BLaER1 treated with 17β-estradiol and CSF1 and Interleukin-3, amounts not matched to agents 10 nM and 100 nM (cell line): ENCODE results near the gene ZIC4.

ENCODE experiments used
- H3K27ac ChIP-seq, 11 experiments: shearing (Covaris generic); formaldehyde crosslinking; 2 replicates each; pipeline ENCODE4 v1.8.1; 2022
- H3K27me3 ChIP-seq, 11 experiments: shearing (Covaris generic); formaldehyde crosslinking; 2 replicates each; pipeline ENCODE4 v1.8.1; 2022
- H3K36me3 ChIP-seq, 11 experiments: shearing (Covaris generic); formaldehyde crosslinking; 2 replicates each; pipeline ENCODE4 v1.8.1; 2022
- H3K4me1 ChIP-seq, 10 experiments: shearing (Covaris generic); formaldehyde crosslinking; 2 replicates each; pipeline ENCODE4 v1.8.1; 2022
- H3K4me2 ChIP-seq, 11 experiments: shearing (Covaris generic); formaldehyde crosslinking; 2 replicates each; pipeline ENCODE4 v1.8.1; 2022
- H3K4me3 ChIP-seq, 10 experiments: shearing (Covaris generic); formaldehyde crosslinking; 2 replicates each; pipeline ENCODE4 v1.8.1; 2022
- H3K9ac ChIP-seq, 11 experiments: shearing (Covaris generic); formaldehyde crosslinking; 2 replicates each; pipeline ENCODE4 v1.8.1; 2022
- H3K9me3 ChIP-seq, 11 experiments: shearing (Covaris generic); formaldehyde crosslinking; replicated peaks in 1 of 11; 2 replicates each; pipeline ENCODE4 v1.8.1; 2022
- H4K20me1 ChIP-seq, 11 experiments: shearing (Covaris generic); formaldehyde crosslinking; 2 replicates each; pipeline ENCODE4 v1.8.1; 2022
- Cebpa-rat ChIP-seq, 11 experiments: shearing (Covaris generic); IDR thresholded peaks; 2 replicates each; pipeline ENCODE4 v1.8.1; 2022

The ZIC4 gene

GRCh38 chr3:147412917-147413685, 6.8 kb upstream of the ZIC4 start:
- Histone ChIP-seq H3K4me1 (peaks cover 0 to 8% (median 5%) of the 10 kb centered on the region in 10 experiments; a peak in 10 of 20 replicates), H3K4me3 (no peak overlapping the region), H3K27ac (no peak overlapping the region), H3K4me2 (no peak overlapping the region), H4K20me1 (peaks cover 0 to 15% (median 8%) of the 10 kb centered on the region in 11 experiments; a peak in 6 of 22 replicates), H3K27me3 (peaks cover 78 to 99% (median 96%) of the 10 kb centered on the region in 11 experiments), H3K9me3 (peaks cover 45 to 56% (median 53%) of the 10 kb centered on the region in 11 experiments), H3K36me3 (no peaks in the 10 kb centered on the region), H3K9ac (no peak overlapping the region)
- TF ChIP-seq Cebpa-rat (IDR thresholded peaks at IDR 0.05), result no peak

- TF ChIP-seq Cebpa-rat (IDR thresholded peaks at IDR 0.05), result no peak
- peaks cover 85 to 99% (median 96%) of the 10 kb centered on the region in 11 experiments for H3K27me3 ChIP-seq
- H3K4me2 ChIP-seq, result no peak overlapping the region
- peaks cover 50 to 63% (median 60%) of the 10 kb centered on the region in 11 experiments for H3K9me3 ChIP-seq
- H3K4me1 ChIP-seq, result peaks cover 0 to 8% (median 6%) of the 10 kb centered on the region in 10 experiments; a peak in 11 of 20 replicates
- H3K27ac ChIP-seq, result no peak overlapping the region
- H3K4me3 ChIP-seq, result no peak overlapping the region
- no peak overlapping the region for H3K9ac ChIP-seq
- peaks cover 0 to 16% (median 8%) of the 10 kb centered on the region in 11 experiments; a peak in 6 of 22 replicates for H4K20me1 ChIP-seq
- H3K36me3 ChIP-seq, result no peaks in the 10 kb centered on the region
Observed at GRCh38 chr3:147412261-147412916, 6.0 kb upstream of the ZIC4 start.

GRCh38 chr3:147411815-147412241, 5.5 kb upstream of the ZIC4 start:
- Histone ChIP-seq H3K27me3 (peaks cover 90 to 100% (median 97%) of the 10 kb centered on the region in 11 experiments), H3K4me2 (no peak overlapping the region), H3K9ac (no peak overlapping the region), H3K27ac (no peak overlapping the region), H3K9me3 (peaks cover 50 to 66% (median 62%) of the 10 kb centered on the region in 11 experiments), H3K36me3 (no peaks in the 10 kb centered on the region), H3K4me3 (no peak overlapping the region; a peak in 1 of 20 replicates), H4K20me1 (peaks cover 0 to 19% (median 14%) of the 10 kb centered on the region in 11 experiments; a peak in 7 of 22 replicates), H3K4me1 (peaks cover 3 to 13% (median 11%) of the 10 kb centered on the region in 10 experiments; a peak in 18 of 20 replicates)
- TF ChIP-seq Cebpa-rat (IDR thresholded peaks at IDR 0.05), result no peak

- H3K4me1 ChIP-seq, result peaks cover 8 to 18% (median 16%) of the 10 kb centered on the region in 10 experiments
- peaks cover 50 to 66% (median 62%) of the 10 kb centered on the region in 11 experiments for H3K9me3 ChIP-seq
- no peak overlapping the region for H3K9ac ChIP-seq
- H3K27me3 ChIP-seq, result peaks cover 95 to 100% (median 98%) of the 10 kb centered on the region in 11 experiments
- H3K27ac ChIP-seq, result no peak overlapping the region
- H3K36me3 ChIP-seq, result no peaks in the 10 kb centered on the region
- peak overlapping the region; percentile 58 to 89 (median 69) for H3K4me2 ChIP-seq
- no peak for TF ChIP-seq Cebpa-rat (IDR thresholded peaks at IDR 0.05)
- H4K20me1 ChIP-seq, result peaks cover 0 to 24% (median 14%) of the 10 kb centered on the region in 11 experiments; a peak in 8 of 22 replicates
- H3K4me3 ChIP-seq, result peak overlapping the region; percentile 38 to 67 (median 56)
Observed at GRCh38 chr3:147411238-147411814, 5.0 kb upstream of the ZIC4 start.

- H3K27me3 ChIP-seq, result peaks cover 97 to 100% (median 99%) of the 10 kb centered on the region in 11 experiments
- H3K4me3 ChIP-seq, result peak overlapping the region; percentile 38 to 67 (median 56)
- TF ChIP-seq Cebpa-rat (IDR thresholded peaks at IDR 0.05), result no peak
- peaks cover 12 to 22% (median 20%) of the 10 kb centered on the region in 10 experiments for H3K4me1 ChIP-seq
- H3K27ac ChIP-seq, result no peak overlapping the region
- H3K9me3 ChIP-seq, result peaks cover 53 to 71% (median 65%) of the 10 kb centered on the region in 11 experiments
- no peak overlapping the region for H3K9ac ChIP-seq
- H3K36me3 ChIP-seq, result no peaks in the 10 kb centered on the region
- peaks cover 0 to 28% (median 14%) of the 10 kb centered on the region in 11 experiments; a peak in 8 of 22 replicates for H4K20me1 ChIP-seq
- peak overlapping the region; percentile 58 to 89 (median 69) for H3K4me2 ChIP-seq
Observed at GRCh38 chr3:147410526-147411237, 4.3 kb upstream of the ZIC4 start.

DNA sequence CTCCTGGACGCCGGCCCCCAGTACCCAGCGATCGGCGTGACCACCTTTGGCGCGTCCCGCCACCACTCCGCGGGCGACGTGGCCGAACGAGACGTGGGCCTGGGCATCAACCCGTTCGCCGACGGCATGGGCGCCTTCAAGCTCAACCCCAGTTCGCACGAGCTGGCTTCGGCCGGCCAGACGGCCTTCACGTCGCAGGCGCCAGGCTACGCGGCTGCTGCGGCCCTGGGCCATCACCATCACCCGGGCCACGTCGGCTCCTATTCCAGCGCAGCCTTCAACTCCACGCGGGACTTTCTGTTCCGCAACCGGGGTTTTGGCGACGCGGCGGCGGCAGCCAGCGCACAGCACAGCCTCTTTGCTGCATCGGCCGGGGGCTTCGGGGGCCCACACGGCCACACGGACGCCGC, 3.8 kb upstream of the ZIC4 start:
- Histone ChIP-seq H3K4me2 (peak overlapping the region in 9 of 11 experiments; percentile 58 to 89 (median 69); a peak in 12 of 22 replicates), H3K27me3 (peaks cover 97 to 100% (median 99%) of the 10 kb centered on the region in 11 experiments), H3K27ac (no peak overlapping the region), H3K36me3 (no peaks in the 10 kb centered on the region), H4K20me1 (peaks cover 0 to 28% (median 14%) of the 10 kb centered on the region in 11 experiments; a peak in 8 of 22 replicates), H3K4me1 (peaks cover 12 to 22% (median 20%) of the 10 kb centered on the region in 10 experiments), H3K9ac (no peak overlapping the region), H3K9me3 (peaks cover 56 to 76% (median 71%) of the 10 kb centered on the region in 11 experiments), H3K4me3 (peak overlapping the region in 8 of 10 experiments; percentile 38 to 67 (median 56); a peak in 15 of 20 replicates)
- TF ChIP-seq Cebpa-rat (IDR thresholded peaks at IDR 0.05), result no peak

- Histone ChIP-seq H3K9me3 (peaks cover 56 to 83% (median 75%) of the 10 kb centered on the region in 11 experiments), H3K27ac (no peak within 1 kb of the TSS), H3K4me1 (peaks cover 12 to 22% (median 20%) of the 10 kb centered on the region in 10 experiments), H3K9ac (no peak within 1 kb of the TSS), H4K20me1 (peaks cover 0 to 28% (median 14%) of the 10 kb centered on the region in 11 experiments; a peak in 8 of 22 replicates), H3K36me3 (no peaks in the 10 kb centered on the region), H3K27me3 (peaks cover 97 to 100% (median 99%) of the 10 kb centered on the region in 11 experiments), H3K4me3 (peak within 1 kb of the TSS in 6 of 10 experiments; percentile 38 to 67 (median 56); a peak in 9 of 20 replicates), H3K4me2 (peak within 1 kb of the TSS in 3 of 11 experiments; percentile 1 to 68 (median 16); a peak in 3 of 22 replicates)
- TF ChIP-seq Cebpa-rat (IDR thresholded peaks at IDR 0.05), result no peak
Observed at GRCh38 chr3:147409143-147410115, 3.1 kb upstream of the ZIC4 start, which contains the start of gene ZIC1. ZIC1 (plus strand) TSS chr3:147409365; CDS start chr3:147410113, 748 bp downstream.
